Mesendoderm (in vitro differentiated cells): ENCODE measurements around the gene GALNTL6.

Source experiments
- DNase-seq: peaks from one replicate; pipeline ENCODE4 v3.0.0; 2013
- H2AK5ac ChIP-seq: 2 replicates; pipeline ENCODE4 v1.6.1; 2013; ENCODE audit warnings: low read length, inconsistent platforms
- H2BK120ac ChIP-seq: 2 replicates; pipeline ENCODE4 v1.6.1; 2013; ENCODE audit warnings: low read depth, mild to moderate bottlenecking, low read length, moderate library complexity, mixed read lengths
- H2BK15ac ChIP-seq: replicated peaks from 2 replicates; pipeline ENCODE4 v1.6.1; 2013; ENCODE audit warnings: low read depth, mild to moderate bottlenecking, moderate library complexity
- H2BK5ac ChIP-seq: 2 replicates; pipeline ENCODE4 v1.6.1; 2013; ENCODE audit warnings: low read length, inconsistent platforms
- H3K18ac ChIP-seq: 2 replicates; pipeline ENCODE4 v1.6.1; 2013; ENCODE audit warnings: mild to moderate bottlenecking, low read length, mixed read lengths
- H3K23ac ChIP-seq: one replicate; pipeline ENCODE4 v1.6.1; 2013; ENCODE audit warnings: low read length
- H3K27ac ChIP-seq: 2 replicates; pipeline ENCODE4 v1.5.1; 2013; ENCODE audit warnings: low read depth, mild to moderate bottlenecking, inconsistent platforms, low read length, moderate library complexity
- H3K27me3 ChIP-seq: 2 replicates; pipeline ENCODE4 v1.6.1; 2013; ENCODE audit warnings: low read length, control low read depth, mild to moderate bottlenecking, inconsistent platforms; ENCODE audit not compliant: insufficient read depth, poor library complexity
- H3K36me3 ChIP-seq: 2 replicates; pipeline ENCODE4 v1.6.1; 2013; ENCODE audit warnings: low read length, inconsistent platforms; ENCODE audit not compliant: control insufficient read depth, insufficient read depth
- H3K4ac ChIP-seq: one replicate; pipeline ENCODE4 v1.6.1; 2013; ENCODE audit warnings: low read depth, mild to moderate bottlenecking, low read length, moderate library complexity
- H3K4me1 ChIP-seq: 2 replicates; pipeline ENCODE4 v1.6.1; 2013; ENCODE audit warnings: low read depth, low read length, inconsistent platforms; ENCODE audit not compliant: control insufficient read depth
- H3K4me2 ChIP-seq: 2 replicates; pipeline ENCODE4 v1.6.1; 2013; ENCODE audit warnings: low read length
- H3K4me3 ChIP-seq: 2 replicates; pipeline ENCODE4 v1.5.1; 2013; ENCODE audit warnings: mild to moderate bottlenecking, low read length
- H3K56ac ChIP-seq: one replicate; pipeline ENCODE4 v1.6.1; 2013; ENCODE audit warnings: low read length
- H3K79me1 ChIP-seq: 2 replicates; pipeline ENCODE4 v1.6.1; 2013; ENCODE audit warnings: low read length, inconsistent platforms
- H3K79me2 ChIP-seq: 2 replicates; pipeline ENCODE4 v1.6.1; 2013; ENCODE audit warnings: mild to moderate bottlenecking, low read length; ENCODE audit not compliant: control insufficient read depth, insufficient read depth
- H3K9ac ChIP-seq: 2 replicates; pipeline ENCODE4 v1.6.1; 2013; ENCODE audit warnings: low read length, inconsistent platforms
- H4K5ac ChIP-seq: one replicate; pipeline ENCODE4 v1.6.1; 2013; ENCODE audit warnings: low read length
- H4K8ac ChIP-seq: one replicate; pipeline ENCODE4 v1.6.1; 2013; ENCODE audit warnings: low read depth, mild to moderate bottlenecking, control low read depth, low read length, moderate library complexity
- WGBS: extraction: QIAGEN DNeasy Blood & Tissue Kit; methylation state at CpG from one replicate; pipeline ENCODE4 v1.1.7; 2013; ENCODE audit warnings: low lambda C conversion rate, missing lambda C conversion rate; ENCODE audit not compliant: insufficient coverage; ENCODE audit errors: extremely low coverage; 5-methylcytosine and 5-hydroxymethylcytosine counted together

Gene GALNTL6

DNA sequence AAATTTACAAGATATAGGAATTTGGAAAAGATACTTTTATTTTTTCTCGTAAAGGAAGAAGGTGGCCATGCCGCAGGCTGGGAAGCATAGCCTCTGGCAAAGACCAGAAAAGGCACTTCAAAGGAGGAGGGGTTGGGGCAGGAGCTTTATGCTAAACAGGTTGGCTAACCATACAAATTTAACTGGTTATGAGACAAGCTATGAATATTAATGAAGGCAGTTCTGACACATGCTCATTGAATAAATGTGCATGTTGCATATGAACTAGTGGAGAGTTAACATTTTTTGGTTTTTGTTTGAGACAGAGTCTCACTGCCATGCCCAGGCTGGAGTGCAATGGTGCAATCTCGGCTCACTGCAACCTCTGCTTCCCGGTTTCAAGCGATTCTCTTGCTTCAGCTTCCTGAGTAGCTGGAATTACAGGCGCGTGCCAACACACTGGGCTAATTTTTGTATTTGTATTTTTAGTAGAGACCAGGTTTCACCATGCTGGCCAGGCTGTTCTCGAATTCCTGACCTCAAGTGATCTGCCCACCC, 36.5 kb downstream of the GALNTL6 start:
- Histone ChIP-seq H3K79me1 (no peaks in the 10 kb centered on the region), H4K5ac (no peak overlapping the region), H3K79me2 (no peaks in the 10 kb centered on the region), H2BK120ac (no peak overlapping the region), H2BK5ac (no peak overlapping the region), H3K56ac (no peak overlapping the region), H3K4me1 (no peaks in the 10 kb centered on the region), H2BK15ac (no peak overlapping the region), H3K4me2 (no peak overlapping the region), H3K18ac (no peak overlapping the region), H3K27ac (no peak overlapping the region), H3K27me3 (no peaks in the 10 kb centered on the region), H3K4me3 (no peak overlapping the region), H3K9ac (no peak overlapping the region), H2AK5ac (no peak overlapping the region), H3K4ac (no peak overlapping the region), H4K8ac (no peak overlapping the region), H3K23ac (no peak overlapping the region), H3K36me3 (no peaks in the 10 kb centered on the region)
- DNase-seq, result no peak
- no CpG with 5 or more reads among the region's 8 CpGs for WGBS

DNA sequence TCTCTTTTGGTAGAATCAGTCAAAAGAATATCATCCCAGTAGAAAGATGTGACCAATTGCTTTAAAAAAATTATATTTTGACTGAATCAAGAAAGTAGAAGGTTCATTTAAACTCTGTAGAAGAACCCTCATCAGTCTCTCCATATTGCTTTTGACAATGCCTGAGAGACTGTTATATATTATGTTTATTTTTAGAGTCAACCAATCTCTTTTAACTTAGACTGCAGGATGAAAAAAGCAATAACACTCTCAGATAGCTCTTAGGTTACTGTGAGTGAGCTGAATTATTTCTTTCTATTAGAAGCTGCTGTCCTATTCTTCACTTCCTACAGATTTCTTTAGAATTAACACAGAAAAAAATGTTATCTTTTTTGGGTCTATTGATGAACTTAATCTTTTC, 38.1 kb downstream of the GALNTL6 start:
- Histone ChIP-seq H2BK15ac (no peak overlapping the region), H3K27me3 (no peaks in the 10 kb centered on the region)
- DNase-seq, result no peak

DNA sequence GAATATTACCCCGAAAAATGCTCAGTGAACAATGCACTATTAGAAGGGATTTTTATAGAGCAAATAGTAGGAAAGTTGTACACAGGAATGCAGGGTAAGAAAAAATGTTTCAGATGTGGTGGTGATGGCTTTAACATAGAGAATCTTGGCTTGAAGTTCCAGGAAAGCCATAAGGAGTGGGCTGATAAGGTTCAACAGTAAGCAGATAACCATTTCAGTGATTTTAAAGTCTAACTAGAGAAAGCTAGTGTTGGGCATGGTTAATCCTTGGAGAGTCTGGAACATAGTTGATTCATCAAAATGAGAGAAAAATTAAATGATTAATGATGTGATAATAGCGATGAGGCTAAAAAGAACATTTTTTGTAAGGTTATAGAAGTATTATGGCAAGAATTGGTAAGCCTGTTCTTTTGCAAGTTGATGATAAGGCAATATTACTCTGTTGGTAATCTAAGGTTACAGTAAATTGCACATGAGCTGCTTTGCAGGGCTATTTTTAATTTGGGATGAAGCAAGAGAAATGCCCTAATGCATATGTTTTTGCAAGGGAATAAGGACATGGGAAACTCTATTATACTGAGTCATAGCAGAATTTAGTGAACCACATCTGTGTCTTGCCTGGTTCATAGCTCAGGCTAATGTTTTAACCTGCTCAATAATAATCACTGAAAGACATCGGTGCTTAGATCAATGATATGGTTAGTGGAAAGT, 44.3 kb downstream of the GALNTL6 start:
- no peak overlapping the region for H4K8ac ChIP-seq
- H3K79me2 ChIP-seq, result no peaks in the 10 kb centered on the region
- no peak overlapping the region for H3K27ac ChIP-seq
- H4K5ac ChIP-seq, result no peak overlapping the region
- H3K4ac ChIP-seq, result no peak overlapping the region
- no peak overlapping the region for H3K4me3 ChIP-seq
- H3K4me2 ChIP-seq, result no peak overlapping the region
- no peak overlapping the region for H2BK15ac ChIP-seq
- H2BK5ac ChIP-seq, result no peak overlapping the region
- no peaks in the 10 kb centered on the region for H3K4me1 ChIP-seq
- H2AK5ac ChIP-seq, result no peak overlapping the region
- no peak overlapping the region for H3K23ac ChIP-seq
- no peaks in the 10 kb centered on the region for H3K36me3 ChIP-seq
- no peak overlapping the region for H3K9ac ChIP-seq
- WGBS, result 100% methylated on average over 1 of the region's 3 CpGs
- DNase-seq, result no peak
- H3K56ac ChIP-seq, result no peak overlapping the region
- no peak overlapping the region for H2BK120ac ChIP-seq
- no peak overlapping the region for H3K18ac ChIP-seq
- no peaks in the 10 kb centered on the region for H3K27me3 ChIP-seq
- no peaks in the 10 kb centered on the region for H3K79me1 ChIP-seq

More for the DNA sequence above, 38.1 kb downstream of the GALNTL6 start:
- no peak overlapping the region for H2BK5ac ChIP-seq
- H3K23ac ChIP-seq, result no peak overlapping the region
- no peaks in the 10 kb centered on the region for H3K79me1 ChIP-seq
- no peaks in the 10 kb centered on the region for H3K4me1 ChIP-seq
- no peak overlapping the region for H3K18ac ChIP-seq
- no peak overlapping the region for H4K5ac ChIP-seq
- no peak overlapping the region for H4K8ac ChIP-seq
- H3K4me2 ChIP-seq, result no peak overlapping the region
- H2AK5ac ChIP-seq, result no peak overlapping the region
- no peaks in the 10 kb centered on the region for H3K79me2 ChIP-seq
- no peak overlapping the region for H2BK120ac ChIP-seq
- H3K27ac ChIP-seq, result no peak overlapping the region
- H3K36me3 ChIP-seq, result no peaks in the 10 kb centered on the region
- H3K56ac ChIP-seq, result no peak overlapping the region
- H3K9ac ChIP-seq, result no peak overlapping the region
- H3K4ac ChIP-seq, result no peak overlapping the region
- no peak overlapping the region for H3K4me3 ChIP-seq

DNA sequence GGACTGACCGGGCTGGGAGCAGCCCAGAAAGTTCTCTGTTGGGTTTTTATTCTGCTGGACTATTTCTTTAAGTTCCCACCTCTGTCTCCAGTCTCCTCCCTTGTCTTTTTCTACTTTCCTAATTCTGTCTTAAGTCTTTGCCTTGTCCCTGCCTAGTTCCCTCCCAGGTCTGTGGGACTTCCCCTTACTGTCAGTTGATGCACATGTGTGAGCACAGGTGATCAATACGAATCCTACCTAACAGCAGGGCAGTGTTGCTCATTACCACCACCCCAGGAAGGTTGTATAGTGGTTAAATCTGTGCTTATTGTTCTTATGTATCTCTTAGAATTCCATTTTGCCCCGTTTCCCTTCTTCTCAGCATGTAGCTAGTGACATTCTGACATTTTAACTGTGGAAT, 62.1 kb downstream of the GALNTL6 start:
- Histone ChIP-seq H4K8ac (no peak overlapping the region), H3K36me3 (no peaks in the 10 kb centered on the region), H3K27ac (no peak overlapping the region), H3K9ac (no peak overlapping the region), H2BK15ac (no peak overlapping the region), H3K56ac (no peak overlapping the region), H3K4me2 (no peak overlapping the region), H3K79me1 (no peaks in the 10 kb centered on the region), H2BK5ac (no peak overlapping the region), H4K5ac (no peak overlapping the region), H3K27me3 (no peaks in the 10 kb centered on the region), H3K4me1 (no peaks in the 10 kb centered on the region), H3K4ac (no peak overlapping the region), H2BK120ac (no peak overlapping the region), H3K79me2 (no peaks in the 10 kb centered on the region), H3K18ac (no peak overlapping the region), H3K23ac (no peak overlapping the region), H2AK5ac (no peak overlapping the region), H3K4me3 (no peak overlapping the region)
- WGBS, result no CpG with 5 or more reads among the region's 3 CpGs
- peak; percentile 43 for DNase-seq

DNA sequence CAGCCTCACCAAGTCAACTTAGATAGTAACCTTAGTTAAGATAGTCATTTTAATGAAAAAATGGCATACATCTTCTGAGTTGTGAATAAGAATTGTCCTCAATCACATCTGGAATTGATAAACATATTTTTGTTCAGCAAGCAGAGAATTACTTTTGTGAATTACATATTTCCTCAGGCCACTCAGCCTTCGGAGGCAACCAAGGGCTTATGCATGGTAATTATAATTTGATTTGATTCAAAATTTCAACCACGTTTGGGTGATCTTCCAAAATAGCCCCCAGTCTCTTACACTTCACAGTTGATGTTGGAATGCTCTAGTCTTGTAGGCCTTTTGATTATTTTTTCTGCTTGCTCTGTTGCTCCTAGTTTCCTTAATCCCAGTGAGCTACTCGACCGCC, 63.4 kb downstream of the GALNTL6 start:
- no peaks in the 10 kb centered on the region for H3K79me1 ChIP-seq
- H4K8ac ChIP-seq, result no peak overlapping the region
- WGBS, result no CpG with 5 or more reads among the region's 4 CpGs
- no peak overlapping the region for H3K18ac ChIP-seq
- H3K4ac ChIP-seq, result no peak overlapping the region
- no peak overlapping the region for H3K4me2 ChIP-seq
- no peaks in the 10 kb centered on the region for H3K79me2 ChIP-seq
- no peak for DNase-seq
- H3K27ac ChIP-seq, result no peak overlapping the region
- no peaks in the 10 kb centered on the region for H3K4me1 ChIP-seq
- no peak overlapping the region for H3K4me3 ChIP-seq
- H4K5ac ChIP-seq, result no peak overlapping the region
- no peak overlapping the region for H2AK5ac ChIP-seq
- no peak overlapping the region for H2BK5ac ChIP-seq
- no peak overlapping the region for H2BK120ac ChIP-seq
- no peak overlapping the region for H3K23ac ChIP-seq
- H3K27me3 ChIP-seq, result no peaks in the 10 kb centered on the region
- no peak overlapping the region for H3K9ac ChIP-seq
- H3K56ac ChIP-seq, result no peak overlapping the region
- no peaks in the 10 kb centered on the region for H3K36me3 ChIP-seq
- no peak overlapping the region for H2BK15ac ChIP-seq

DNA sequence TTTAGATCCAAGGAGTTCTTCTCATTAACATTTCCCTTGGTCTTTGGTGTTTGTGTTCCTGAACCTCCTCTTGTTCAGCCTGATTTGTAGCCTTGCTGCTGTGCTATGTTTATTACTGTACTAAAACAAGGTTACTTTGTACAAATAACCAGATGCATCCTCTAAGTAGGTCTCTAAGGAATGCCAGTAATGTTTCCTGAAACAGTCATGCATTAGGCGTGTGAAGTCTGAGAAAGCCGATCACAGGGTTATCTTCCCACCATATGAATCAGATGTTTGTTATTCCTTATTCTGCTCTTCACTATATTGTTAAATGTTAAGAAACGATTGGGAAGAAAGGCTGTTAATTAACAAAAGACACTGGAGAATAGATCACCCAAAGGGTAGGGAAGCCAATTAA, 66.9 kb downstream of the GALNTL6 start:
- Histone ChIP-seq H3K4ac (no peak overlapping the region), H2BK15ac (peak overlapping the region; percentile 41), H2BK5ac (no peak overlapping the region), H3K9ac (no peak overlapping the region), H3K79me1 (no peaks in the 10 kb centered on the region), H3K18ac (no peak overlapping the region), H3K79me2 (no peaks in the 10 kb centered on the region), H2AK5ac (no peak overlapping the region), H2BK120ac (no peak overlapping the region), H3K4me2 (no peak overlapping the region), H3K56ac (no peak overlapping the region), H3K27me3 (no peaks in the 10 kb centered on the region), H4K5ac (no peak overlapping the region), H3K4me3 (no peak overlapping the region), H3K36me3 (no peaks in the 10 kb centered on the region), H3K23ac (no peak overlapping the region), H4K8ac (no peak overlapping the region), H3K4me1 (no peaks in the 10 kb centered on the region), H3K27ac (no peak overlapping the region)
- DNase-seq, result peak; percentile 46
- WGBS, result no CpG with 5 or more reads among the region's 3 CpGs
